Heart left ventricle (tissue), 16 donors: Measurements from ENCODE around the gene GSG1L. TPM values are rescaled to one million over a fixed set of nuclear protein-coding genes. Genes with fewer than 3 reads are reported as not detected.

Experiments used
- ATAC-seq, 4 donors: fragments of 200-7000 bp; cut with Tn5 transposase; one replicate each; pipeline ENCODE4 v1.9.1; 2020 to 2022; ENCODE audit warnings: moderate library complexity in 4 of 4, mild to moderate bottlenecking in 3 of 4, moderate number of reproducible peaks in 1 of 4
- DNase-seq, 5 donors: peaks; one replicate each; pipeline ENCODE4 v3.0.0-alpha.2; 2020
- H3K27ac ChIP-seq, 12 donors: fragments of 200-600 bp; sonication (generic) in 4 of 12; one replicate each; pipeline versions ENCODE4 v1.5.0 to v1.8.0; 2016 to 2022; ENCODE audit warnings: mild to moderate bottlenecking in 2 of 12
- H3K27me3 ChIP-seq, 9 donors: fragments of 200-600 bp; sonication (generic) in 2 of 9; one replicate each; pipeline versions ENCODE4 v1.5.1 to v1.8.0; 2016 to 2022; ENCODE audit warnings: mild to moderate bottlenecking in 3 of 9
- H3K36me3 ChIP-seq, 9 donors: fragments of 200-600 bp; sonication (generic) in 2 of 9; one replicate each; pipeline versions ENCODE4 v1.5.0 to v1.8.0; 2018 to 2022; ENCODE audit warnings: mild to moderate bottlenecking in 2 of 9
- H3K4me1 ChIP-seq, 12 donors: fragments of 200-600 bp; sonication (generic) in 4 of 12; one replicate each; pipeline versions ENCODE4 v1.5.0 to v1.8.0; 2016 to 2022; ENCODE audit warnings: mild to moderate bottlenecking in 3 of 12
- H3K4me3 ChIP-seq, 12 donors: fragments of 200-600 bp; sonication (generic) in 4 of 12; one replicate each; pipeline versions ENCODE4 v1.5.0 to v1.8.0; 2017 to 2022; ENCODE audit warnings: mild to moderate bottlenecking in 9 of 12, moderate library complexity in 4 of 12
- H3K9me3 ChIP-seq, 12 donors: fragments of 200-600 bp; sonication (generic) in 4 of 12; one replicate each; pipeline versions ENCODE4 v1.5.0 to v1.8.0; 2016 to 2022; ENCODE audit warnings: mild to moderate bottlenecking in 1 of 12
- CTCF ChIP-seq, 12 donors: fragments of 200-600 bp; sonication (generic) in 4 of 12; IDR thresholded peaks; one replicate each; pipeline versions ENCODE4 v1.5.0 to v1.8.0; 2018 to 2022; ENCODE audit warnings: antibody characterized with exemption in 12 of 12, mild to moderate bottlenecking in 5 of 12
- POLR2A ChIP-seq, 2 donors: fragments of 450-650 bp; IDR thresholded peaks; one replicate each; pipeline ENCODE4 v1.6.1; 2017; ENCODE audit warnings: antibody characterized with exemption in 2 of 2, mild to moderate bottlenecking in 2 of 2, moderate library complexity in 2 of 2
- WGBS, 4 donors: extraction: QIAGEN DNeasy Blood & Tissue Kit in 2 of 4; methylation state at CpG; one replicate each; pipeline versions ENCODE4 v1.1.5 to v1.1.7; 2013 to 2018; 5-methylcytosine and 5-hydroxymethylcytosine counted together
- intact Hi-C, 10 donors: fragments of 100-400 bp; cut with DNase I; formaldehyde crosslinking; loops; one replicate each; pipeline versions ENCODE4 v1.11.1 to v1.14.2; 2022
- polyA plus RNA-seq, 2 donors: library from polyadenylated mRNA; stranded (reverse); fragments of 200-250 nt; gene quantifications; one replicate each; pipeline ENCODE4 v1.2.3, GENCODE V29; 2013
- total RNA-seq, 9 donors: library from RNA; depleted of rRNA in 2 of 9; stranded (reverse); fragments of >200 nt in 2 of 9; fragmentation: NEBNext Ultra II Directional in 3 of 9; extraction: Animal tissue kit (Norgen Biotek cat#: 25700) in 3 of 9; gene quantifications; one replicate each; pipeline versions ENCODE4 v1.1.0 to v1.2.4, GENCODE V29; 2016 to 2023
- donor health status: ischemic (EF 13 %, LVEDD 7.1; RV severe dilation, severe dysfunction).
- donor health status: healthy with polysubstance abuse.
- donor health status: DM: no; HTN: yes; CAD: no.
- donor health status: DM: no; HTN: no; CAD: no.
- donor health status: ischemic (EF 25% LVEDD 6.9; RV normal size, moderate dysfunction).
- donor health status: ischemic (EF 25% LVEDD 5.7; RV mildly dilated, moderate dysfunction).
- donor health status: healthy.
- donor health status: DM: yes; HTN: yes; CAD: no.
- donor health status: ischemic (EF 35%, LVEDD 5.7; RV mildly dilated, moderate dysfunction).
- donor health status: nonischemic (EF 11% LVEDD 7.7; RV severe dilation, severe dysfunction).
- donor health status: DM: yes; HTN: yes; CAD: no.
- donor health status: PGD.
- donor health status: ischemic (EF 29% LVEDD 5.4; RV normal size, mild dysfunction).
- donor health status: nonischemic (EF 23%, LVEDD 6.1; RV moderate dilation, normal function).

GSG1L gene
- total and polyA plus RNA-seq, 11 donors = 0.11 to 8.7 (median 1.8) TPM; not detected in 4

GRCh38 chr16:27870116-27870798 lies 193.3 kb downstream of the GSG1L start:
- intact Hi-C loops = loop anchor here in 1 of 10 donors (10.0 kb wide), 1 partner anchor 235 kb away; no protein-coding TSS in a partner anchor
- Histone ChIP-seq H3K36me3 (no peaks in the 10 kb centered on the region), H3K4me1 (no peaks in the 10 kb centered on the region), H3K27ac (no peak overlapping the region), H3K9me3 (peaks cover 0 to 23% (median 5%) of the 10 kb centered on the region in 12 donors), H3K4me3 (no peak overlapping the region), H3K27me3 (peaks cover 0 to 2% (median 0%) of the 10 kb centered on the region in 9 donors)
- 44 to 58% (median 53%) methylated on average over 4 of the region's 4 CpGs for WGBS, 4 donors
- ATAC-seq = no peak
- no peak for DNase-seq
- TF ChIP-seq CTCF (IDR thresholded peaks at IDR 0.05) = no peak
- TF ChIP-seq POLR2A (IDR thresholded peaks at IDR 0.05) = no peak

GRCh38 chr16:27869411-27869810 lies 194.1 kb downstream of the GSG1L start:
- peaks cover 0 to 2% (median 0%) of the 10 kb centered on the region in 9 donors for H3K27me3 ChIP-seq
- no peak overlapping the region for H3K27ac ChIP-seq
- WGBS, 4 donors = 90 to 95% (median 94%) methylated on average over 1 of the region's 1 CpG
- no peak overlapping the region for H3K4me3 ChIP-seq
- no peaks in the 10 kb centered on the region for H3K4me1 ChIP-seq
- ATAC-seq (no peak), DNase-seq (no peak)
- TF ChIP-seq POLR2A (IDR thresholded peaks at IDR 0.05) = no peak
- TF ChIP-seq CTCF (IDR thresholded peaks at IDR 0.05) = no peak
- peaks cover 0 to 16% (median 4%) of the 10 kb centered on the region in 12 donors for H3K9me3 ChIP-seq
- H3K36me3 ChIP-seq = no peaks in the 10 kb centered on the region
- intact Hi-C loops = loop anchor here in 6 of 10 donors (5.0 to 10.0 kb wide), 4 partner anchors 225 to 235 kb away; no protein-coding TSS in a partner anchor

GRCh38 chr16:27868180-27868579 lies 195.3 kb downstream of the GSG1L start:
- 90 to 93% (median 93%) methylated on average over 7 of the region's 7 CpGs for WGBS, 4 donors
- H3K4me3 ChIP-seq = no peak overlapping the region
- TF ChIP-seq CTCF (IDR thresholded peaks at IDR 0.05) (no peak), POLR2A (IDR thresholded peaks at IDR 0.05) (no peak)
- no peaks in the 10 kb centered on the region for H3K4me1 ChIP-seq
- H3K27me3 ChIP-seq = peaks cover 0 to 2% (median 0%) of the 10 kb centered on the region in 9 donors
- H3K36me3 ChIP-seq = no peaks in the 10 kb centered on the region
- intact Hi-C loops = loop anchor here in 6 of 10 donors (5.0 to 10.0 kb wide), 4 partner anchors 223 to 233 kb away; no protein-coding TSS in a partner anchor
- peaks cover 0 to 18% (median 10%) of the 10 kb centered on the region in 12 donors for H3K9me3 ChIP-seq
- H3K27ac ChIP-seq = no peak overlapping the region
- no peak for DNase-seq
- no peak for ATAC-seq
